ENCODE results near the gene GLS2.
"Not testable (repeated sequence)": the region's sequence is repeated elsewhere in the genome, so short reads cannot be mapped to it uniquely, and the experiment has no call there.

The GLS2 gene

DNA sequence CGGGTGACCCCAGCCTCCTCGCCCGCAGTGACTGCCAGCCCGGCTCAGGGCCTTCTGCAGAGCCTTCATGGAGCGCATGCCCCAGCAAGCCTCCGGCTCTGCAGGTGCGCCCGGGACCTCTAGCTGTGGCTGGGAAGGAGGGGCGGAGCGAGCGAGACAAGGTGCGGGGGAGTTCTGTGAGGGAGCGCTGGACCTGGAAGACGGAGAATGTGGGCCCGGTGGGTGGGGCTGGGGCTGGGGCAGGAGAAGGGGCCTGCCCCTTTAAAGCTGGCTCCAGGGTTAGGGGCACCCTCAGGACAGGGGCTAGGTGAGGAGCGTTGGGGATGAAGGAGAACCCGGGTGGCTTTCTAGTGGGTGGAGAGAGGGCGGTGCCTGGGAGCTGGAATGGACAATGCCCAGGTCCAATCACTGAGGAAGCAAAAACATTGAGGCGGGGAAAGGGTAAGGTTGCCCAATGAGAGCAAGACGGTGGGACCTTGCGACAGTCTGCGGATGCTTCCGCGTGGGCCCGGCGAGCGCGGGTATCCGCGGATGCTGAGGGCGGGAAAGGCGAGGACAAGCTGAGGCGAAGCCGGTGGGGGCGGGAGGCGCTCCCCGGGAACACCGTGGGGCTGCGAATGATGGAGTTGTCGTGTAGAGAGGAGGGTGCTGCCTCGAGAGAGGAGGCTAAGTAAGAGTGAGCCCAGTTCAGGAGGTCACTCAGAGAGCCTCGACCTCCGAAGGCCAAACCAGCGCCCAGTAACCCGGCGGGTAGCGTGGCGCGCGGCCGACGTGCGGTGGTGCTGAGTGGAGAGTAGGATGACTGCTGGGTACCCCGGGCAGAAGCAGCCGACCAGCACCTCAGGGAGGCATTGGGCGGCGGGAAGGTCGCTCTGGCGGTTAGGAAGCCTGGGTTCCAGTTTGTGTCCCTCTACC is at the start of gene GLS2:
Gene GLS2, minus strand, starts transcription at position 121 of the 915 bp plus-strand sequence. Its CDS starts 43 bp downstream, at position 78.
- no peak for DNase-seq (ENCODE audit: low read depth, low spot score)

DNA sequence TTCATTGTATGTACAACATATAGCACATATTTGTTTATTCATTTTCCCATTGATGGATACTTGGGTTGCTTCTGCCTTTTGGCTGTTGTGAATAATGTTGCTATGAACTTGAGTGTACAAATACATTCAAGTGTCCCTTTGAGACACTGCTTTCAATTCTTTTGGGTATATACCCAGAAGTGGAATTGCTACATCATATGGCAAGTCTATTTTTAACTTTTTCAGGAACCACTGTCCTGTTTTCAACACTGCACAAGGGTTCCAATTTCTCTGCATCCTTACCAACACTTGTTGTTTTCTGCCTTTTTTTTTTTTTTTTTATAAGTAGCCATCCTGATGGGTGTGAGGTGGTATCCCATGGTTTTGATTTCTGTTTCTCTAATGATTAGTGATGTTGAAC is 49.6 kb upstream of the GLS2 start:
- DNase-seq (ENCODE audit: low read depth, low spot score) = no peak

DNA sequence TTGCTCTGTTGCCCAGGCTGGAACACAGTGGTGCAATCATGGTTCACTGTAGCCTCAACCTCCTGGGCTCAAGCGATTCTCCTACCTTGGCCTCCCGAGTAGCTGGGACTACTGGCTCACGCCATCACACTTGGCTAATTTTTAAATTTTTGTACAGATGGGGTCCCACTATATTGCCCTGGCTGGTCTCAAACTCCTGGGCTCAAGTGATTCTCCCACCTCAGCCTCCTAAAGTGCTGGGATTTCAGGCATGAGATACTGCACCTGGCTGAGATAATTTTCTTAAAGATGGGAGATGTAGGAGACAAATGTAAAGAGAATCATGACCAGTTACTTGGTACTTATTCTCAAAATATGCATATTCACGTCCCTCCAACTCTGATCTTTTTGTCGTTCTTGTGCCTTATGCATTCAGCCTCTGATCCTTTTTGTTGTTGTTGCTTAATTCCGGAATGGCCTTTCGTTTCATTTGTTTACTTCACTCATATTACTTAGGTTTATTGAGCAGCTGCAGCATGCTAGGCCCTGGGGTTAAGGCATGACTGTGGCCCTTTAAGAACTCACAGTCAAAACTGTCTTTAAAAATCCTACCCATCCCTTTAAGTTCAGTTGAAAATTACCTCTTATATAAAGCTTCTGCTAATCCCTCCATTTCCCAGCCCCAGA is 42.6 kb upstream of the GLS2 start:
- DNase-seq (ENCODE audit: low read depth, low spot score) = no peak

DNA sequence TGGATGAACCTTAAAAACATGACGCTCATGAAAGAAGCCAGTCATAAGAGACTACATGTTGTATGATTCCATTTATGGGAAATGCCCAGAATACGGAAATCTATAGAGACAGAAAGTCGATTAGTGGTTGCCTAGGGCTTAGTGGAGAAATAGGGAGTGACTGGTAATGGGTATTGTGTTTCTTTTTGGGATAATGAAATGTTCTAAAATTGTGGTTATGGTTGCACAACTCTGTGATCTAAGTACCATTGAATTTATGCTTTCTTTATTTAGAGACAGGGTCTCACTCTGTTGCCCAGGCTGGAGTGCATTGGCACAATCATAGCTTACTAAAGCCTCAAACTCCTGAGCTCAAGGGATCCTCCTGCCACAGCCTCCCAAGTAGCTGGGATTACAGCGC is 41.7 kb upstream of the GLS2 start:
- DNase-seq (ENCODE audit: low read depth, low spot score) = no peak

DNA sequence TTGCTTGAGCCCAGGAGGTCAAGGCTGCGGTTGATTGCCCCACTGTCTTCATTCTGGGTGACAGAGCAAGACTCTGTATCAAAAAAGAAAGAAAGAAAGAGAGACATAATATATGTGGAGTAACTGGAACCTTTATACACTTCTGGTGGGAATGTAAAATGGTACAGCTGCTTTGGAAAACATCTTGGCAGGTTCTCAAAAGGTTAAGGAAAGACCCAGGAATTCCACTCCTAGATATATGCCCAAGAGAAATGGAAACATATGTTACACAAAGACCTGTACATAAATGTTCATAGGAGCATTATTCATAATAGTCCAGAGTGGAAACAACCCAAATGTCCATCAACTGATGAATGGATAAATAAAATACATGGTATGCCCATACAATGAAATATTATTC is 40.9 kb upstream of the GLS2 start:
- DNase-seq (ENCODE audit: low read depth, low spot score) = no peak

DNA sequence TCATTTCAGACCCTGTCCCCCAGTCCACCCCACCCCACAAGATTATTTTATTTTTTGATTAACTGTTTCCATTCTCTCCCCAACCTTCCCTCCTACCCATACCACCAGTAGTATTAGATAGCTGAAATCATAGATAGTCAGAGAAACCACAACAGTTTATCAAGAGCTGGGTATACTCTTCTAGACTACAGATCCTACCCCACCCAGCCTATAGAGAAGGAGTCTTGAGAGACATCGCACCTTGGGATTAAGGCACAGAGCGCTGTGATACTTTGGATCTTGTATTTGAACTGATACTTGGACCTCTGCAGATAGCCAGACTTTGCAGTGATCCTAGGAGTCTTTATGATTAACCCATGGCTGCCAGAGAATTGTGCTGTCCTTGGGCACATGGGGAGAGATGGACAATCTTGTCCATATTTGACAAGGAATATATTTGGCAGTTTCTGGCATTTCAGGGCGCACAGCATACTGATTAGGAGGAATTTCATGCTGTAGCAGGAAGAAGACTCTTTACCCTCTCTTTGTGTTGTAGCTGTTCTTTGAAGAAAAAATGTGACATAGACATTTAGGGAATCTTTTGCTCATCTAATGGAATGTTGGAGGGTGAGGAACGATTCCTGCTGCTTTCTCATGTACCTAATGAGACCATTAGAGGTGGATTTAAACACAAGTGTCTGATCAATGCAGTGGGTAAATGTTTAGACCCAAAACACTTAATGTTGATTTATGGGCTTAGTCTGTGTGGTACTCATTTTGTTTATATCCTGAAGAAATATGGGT is 34.6 kb upstream of the GLS2 start:
- no peak for DNase-seq (ENCODE audit: low read depth, low spot score)

DNA sequence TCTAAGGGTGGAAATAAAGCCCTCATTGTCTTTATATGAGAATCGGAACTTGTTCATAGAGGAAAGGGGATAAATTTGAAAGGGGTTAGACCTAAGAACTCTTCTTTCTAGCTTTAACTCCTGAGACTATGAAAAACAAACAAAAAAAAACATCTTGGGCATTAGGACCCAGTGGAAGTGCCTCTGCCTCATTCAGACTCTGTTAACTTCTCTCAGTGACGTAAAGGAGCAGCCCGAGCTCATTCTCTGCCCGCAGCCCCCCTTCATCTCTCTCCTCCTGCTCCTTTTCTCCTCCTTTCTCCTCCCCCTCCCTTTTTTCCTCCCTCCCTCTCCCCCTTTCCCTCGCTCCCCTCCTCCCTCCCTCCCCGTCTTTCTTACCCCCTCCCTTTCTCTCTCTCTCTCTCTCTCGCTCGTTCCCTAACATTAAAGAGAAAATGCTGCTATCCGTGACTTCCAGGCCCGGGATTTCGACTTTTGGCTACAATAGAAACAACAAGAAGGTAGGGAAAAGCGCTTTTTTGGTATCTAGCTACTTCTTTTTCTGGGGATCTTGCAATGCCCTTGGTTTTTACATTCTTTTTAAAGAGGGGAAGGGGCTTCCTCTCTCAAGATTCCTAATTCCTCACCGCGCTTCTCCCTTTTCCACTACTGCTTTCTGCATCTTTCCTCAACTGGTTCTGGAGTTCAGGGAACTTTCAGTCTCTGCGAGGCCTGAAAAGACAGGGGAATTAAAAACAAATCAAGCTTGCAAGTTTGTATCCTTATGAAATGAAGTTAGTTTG is 33.8 kb upstream of the GLS2 start, which contains the start of gene RBMS2:
Gene RBMS2, plus strand, starts transcription at position 231 of the 782 bp plus-strand sequence. Its CDS starts 204 bp downstream, at position 435.
- peak; percentile 75 for DNase-seq (ENCODE audit: low read depth, low spot score)

DNA sequence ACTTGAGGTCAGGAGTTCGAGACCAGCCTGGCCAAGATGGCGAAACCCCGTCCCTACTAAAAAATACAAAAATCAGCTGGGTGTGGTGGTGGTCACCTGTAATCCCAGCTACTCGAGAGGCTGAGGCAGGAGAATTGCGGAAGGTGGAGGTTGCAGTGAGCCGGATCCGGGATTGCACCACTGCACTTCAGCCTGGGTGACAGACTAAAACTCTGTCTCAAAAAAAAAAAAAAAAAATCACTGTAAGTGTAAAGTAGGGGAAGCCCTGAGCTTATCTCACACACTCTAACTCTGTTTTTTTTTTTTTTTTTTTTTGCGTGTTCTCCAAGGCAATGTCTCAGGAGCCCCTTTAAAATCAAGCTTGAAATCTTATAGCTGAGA is 33.2 kb upstream of the GLS2 start:
- no peak for DNase-seq (ENCODE audit: low read depth, low spot score)

DNA sequence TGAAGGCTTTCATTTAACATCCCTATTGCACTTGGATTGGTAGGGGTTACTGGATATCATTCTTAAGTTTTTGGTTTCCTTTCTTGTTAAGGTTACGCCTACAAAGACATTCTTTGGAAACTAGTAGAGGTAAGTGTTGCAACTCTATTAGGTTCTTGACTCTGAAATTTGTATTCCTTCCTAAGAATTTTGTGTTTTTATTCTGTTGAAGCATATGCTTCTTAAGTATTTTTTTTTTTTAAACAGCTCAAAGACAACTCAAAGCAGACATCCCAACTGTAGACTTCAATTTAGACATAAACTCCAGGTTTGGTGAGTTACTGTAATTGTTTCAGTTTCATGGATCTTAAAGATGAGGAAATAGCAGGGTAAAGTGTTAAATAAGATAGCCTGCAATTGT is 32.5 kb upstream of the GLS2 start:
- DNase-seq (ENCODE audit: low read depth, low spot score) = no peak

DNA sequence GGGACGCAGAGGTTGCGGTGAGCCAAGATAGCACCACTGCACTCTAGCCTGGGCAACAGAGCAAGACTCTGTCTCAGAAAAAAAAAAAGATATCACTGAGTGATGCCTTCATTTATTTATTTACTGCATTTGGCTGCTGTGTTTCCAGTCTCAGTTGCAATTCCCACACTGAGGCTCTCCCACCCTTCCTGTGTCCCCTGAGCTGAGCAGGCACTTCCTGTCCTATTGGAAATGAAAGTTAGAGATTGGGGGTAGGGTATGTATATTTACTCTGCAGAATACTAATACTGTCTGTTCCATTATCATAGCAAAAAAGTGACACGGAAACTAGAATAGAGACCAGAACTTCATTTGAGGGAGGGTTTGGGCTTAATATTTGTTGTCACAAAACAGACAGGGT is 32.1 kb upstream of the GLS2 start:
- DNase-seq (ENCODE audit: low read depth, low spot score) = no peak

DNA sequence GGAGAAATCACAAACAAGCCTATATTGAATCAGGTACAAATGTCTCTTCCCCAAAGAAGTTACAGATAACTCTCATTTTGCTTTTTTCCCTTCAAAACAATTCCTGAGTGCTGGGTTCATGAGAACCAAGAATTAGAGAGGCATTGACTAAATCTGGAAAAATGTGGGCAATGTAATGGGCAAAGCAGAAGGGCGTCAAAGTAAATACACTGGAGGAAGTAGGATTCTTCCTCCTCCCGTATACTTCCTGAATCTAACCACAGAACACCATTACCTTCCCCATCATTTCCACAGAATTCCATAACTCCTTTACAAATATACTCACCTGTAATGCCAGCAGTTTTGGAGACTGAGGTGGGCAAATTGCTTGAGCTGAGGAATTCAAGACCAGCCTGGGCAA is 30.6 kb upstream of the GLS2 start:
- no peak for DNase-seq (ENCODE audit: low read depth, low spot score)

DNA sequence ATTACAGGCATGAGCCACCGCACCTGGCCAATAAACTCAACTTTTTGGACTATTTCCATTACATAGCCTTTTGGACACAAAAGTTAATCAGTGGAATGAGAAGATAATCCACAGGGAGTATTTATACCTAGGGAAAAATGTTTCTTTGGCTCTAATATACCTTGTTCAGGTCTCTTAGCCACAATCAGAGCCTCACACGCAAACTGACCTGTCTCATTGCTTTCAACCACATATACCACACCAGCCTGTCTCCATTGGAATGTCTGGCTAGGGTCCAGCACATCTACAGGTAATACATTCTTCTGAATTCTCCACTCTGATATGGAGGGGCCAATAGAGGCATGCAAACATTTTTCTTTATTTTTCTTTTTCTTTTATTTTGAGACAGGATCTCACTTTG is 29.9 kb upstream of the GLS2 start:
- no peak for DNase-seq (ENCODE audit: low read depth, low spot score)

DNA sequence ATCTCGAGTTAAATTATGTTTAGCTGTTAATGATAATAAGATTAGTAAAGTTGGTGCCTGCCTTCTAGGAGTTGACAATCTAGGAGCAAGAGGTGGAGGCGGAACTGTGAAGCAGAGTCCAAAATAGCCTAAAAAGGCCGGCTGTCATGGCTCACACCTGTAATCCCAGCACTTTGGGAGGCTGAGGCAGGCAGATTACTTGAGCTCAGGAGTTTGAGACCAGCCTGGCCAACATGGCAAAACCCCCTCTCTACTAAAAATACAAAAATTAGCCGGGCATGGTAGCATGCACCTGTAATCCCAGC is 26.0 kb upstream of the GLS2 start:
- DNase-seq (ENCODE audit: low read depth, low spot score) = not testable (repeated sequence)

DNA sequence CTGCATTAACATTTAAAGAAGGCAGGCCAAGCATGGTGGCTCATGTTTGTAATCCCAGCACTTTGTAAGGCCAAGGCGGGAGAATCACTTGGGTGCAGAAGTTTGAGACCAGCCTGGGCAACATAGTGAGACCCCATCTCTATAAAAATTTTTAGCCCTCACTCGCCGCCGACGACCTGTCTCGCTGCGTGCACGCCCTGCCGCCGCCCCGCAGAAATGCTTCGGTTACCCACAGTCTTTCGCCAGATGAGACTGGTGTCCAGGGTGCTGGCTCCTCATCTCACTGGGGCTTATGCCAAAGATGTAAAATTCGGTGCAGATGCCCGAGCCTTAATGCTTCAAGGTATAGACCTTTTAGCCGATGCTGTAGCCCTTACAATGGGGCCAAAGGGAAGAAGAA is 22.8 kb upstream of the GLS2 start:
- no peak for DNase-seq (ENCODE audit: low read depth, low spot score)

DNA sequence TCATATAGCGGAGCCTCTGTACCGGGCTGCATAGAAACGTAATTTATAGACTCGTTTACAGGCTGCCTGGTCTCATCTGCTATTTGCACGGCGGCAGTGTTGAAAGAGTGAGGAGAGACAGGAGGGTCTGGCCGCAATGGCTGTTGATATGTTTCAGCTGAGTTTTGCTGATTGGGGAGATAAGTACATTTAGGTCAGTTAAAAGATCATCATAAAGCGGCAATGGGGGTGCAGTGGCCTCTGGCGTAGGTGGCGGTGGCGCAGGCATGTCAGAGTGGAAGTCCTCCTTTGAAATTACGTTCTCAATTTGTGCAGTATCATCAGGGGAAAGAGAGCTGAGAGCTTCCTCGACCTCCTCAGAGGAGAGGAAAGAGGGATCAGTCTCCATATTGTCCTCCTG is 11.9 kb upstream of the GLS2 start:
- not testable (repeated sequence) for DNase-seq (ENCODE audit: low read depth, low spot score)

DNA sequence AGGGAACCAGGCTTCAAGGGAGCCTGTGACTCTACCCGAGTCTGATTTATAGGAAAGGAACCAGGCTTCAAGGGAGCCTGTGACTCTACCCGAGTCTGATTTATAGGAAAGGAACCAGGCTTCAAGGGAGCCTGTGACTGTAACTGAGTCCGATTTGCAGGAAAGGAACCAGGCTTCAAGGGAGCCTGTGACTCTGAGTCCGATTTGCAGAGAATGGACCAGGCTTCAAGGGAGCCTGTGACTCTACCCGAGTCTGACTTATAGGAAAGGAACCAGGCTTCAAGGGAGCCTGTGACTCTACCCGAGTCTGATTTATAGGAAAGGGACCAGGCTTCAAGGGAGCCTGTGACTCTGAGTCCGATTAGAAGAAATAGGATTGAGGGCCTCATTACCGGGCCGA is 11.5 kb upstream of the GLS2 start:
- DNase-seq (ENCODE audit: low read depth, low spot score) = not testable (repeated sequence)

DNA sequence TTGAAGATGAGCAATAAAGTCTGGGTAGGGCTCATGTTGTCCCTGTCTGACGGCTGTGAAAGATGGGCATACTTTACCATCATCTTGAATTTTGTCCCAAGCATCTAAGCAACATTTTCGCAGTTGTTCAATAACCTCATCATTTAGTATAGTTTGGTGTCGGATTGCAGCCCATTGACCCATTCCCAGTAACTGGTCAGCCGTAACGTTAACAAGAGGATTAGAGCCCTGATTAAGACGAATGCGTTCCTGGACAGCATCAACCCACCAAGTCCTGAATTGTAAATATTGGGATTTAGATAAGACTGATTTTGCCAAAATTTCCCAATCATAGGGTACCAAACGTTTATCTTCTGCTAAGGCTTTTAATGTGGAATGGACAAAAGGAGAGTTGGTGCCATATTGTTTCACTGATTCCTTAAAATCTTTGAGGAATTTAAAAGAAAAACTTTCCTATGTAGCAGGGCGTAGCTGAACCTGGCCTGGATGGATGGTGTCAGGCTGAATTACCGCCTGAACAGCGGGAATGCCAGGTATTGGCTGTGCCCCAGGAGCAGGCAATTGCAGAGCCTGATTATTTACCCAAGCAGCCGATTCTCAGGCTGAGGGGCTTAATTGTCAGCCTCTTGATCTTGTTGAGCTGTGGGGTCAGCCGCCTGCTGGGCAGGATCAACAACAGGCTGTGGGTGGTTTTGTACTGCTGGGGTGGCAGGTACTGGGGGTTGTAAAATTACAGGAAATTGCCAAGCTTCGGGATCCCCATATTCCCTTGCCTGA is 10.4 kb upstream of the GLS2 start:
- not testable (repeated sequence) for DNase-seq (ENCODE audit: low read depth, low spot score)

DNA sequence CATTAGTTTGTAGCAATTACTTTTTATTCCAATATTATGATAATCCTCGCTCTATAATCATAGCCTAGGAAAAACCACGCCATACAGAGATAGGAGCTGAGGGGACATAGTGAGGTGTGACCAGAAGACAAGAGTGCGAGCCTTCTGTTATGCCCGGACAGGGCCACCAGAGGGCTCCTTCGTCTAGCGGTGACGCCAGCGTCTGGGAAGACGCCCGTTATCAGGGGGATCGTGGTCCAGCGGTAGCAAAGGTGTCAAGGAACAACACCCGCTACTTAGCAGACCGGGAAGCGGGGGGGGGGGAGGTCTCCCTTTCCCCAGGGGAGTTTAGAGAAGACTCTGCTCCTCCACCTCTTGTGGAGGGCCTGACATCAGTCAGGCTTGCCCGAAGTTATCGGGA is 8.7 kb upstream of the GLS2 start:
- DNase-seq (ENCODE audit: low read depth, low spot score) = not testable (repeated sequence)

DNA sequence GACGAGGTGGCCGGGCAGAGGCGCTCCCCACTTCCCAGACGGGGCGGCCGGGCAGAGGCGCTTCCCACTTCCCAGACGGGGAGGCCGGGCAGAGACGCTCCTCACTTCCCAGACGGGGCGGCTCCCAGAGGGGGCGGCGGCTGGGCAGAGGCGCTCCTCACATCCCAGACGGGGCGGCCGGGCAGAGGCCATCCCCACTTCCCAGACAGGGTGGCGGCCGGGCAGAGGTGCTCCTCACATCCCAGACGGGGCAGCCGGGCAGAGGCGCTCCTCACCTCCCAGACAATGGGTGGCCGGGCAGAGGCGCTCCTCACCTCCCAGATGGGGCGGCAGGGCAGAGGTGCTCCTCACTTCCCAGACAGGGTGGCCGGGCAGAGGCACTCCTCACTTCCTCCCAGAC is 6.5 kb upstream of the GLS2 start:
- not testable (repeated sequence) for DNase-seq (ENCODE audit: low read depth, low spot score)

DNA sequence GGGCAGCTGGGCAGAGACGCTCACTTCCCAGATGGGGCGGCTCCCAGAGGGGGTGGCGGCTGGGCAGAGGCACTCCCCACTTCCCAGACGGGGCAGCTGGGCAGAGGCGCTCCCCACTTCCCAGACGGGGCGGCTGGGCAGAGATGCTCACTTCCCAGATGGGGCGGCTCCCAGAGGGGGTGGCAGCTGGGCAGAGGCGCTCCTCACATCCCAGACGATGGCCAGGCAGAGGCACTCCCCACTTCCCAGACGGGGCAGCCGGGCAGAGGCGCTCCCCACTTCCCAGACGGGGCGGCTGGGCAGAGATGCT is 6.1 kb upstream of the GLS2 start:
- DNase-seq (ENCODE audit: low read depth, low spot score) = not testable (repeated sequence)

All from smooth muscle cell of the brain vasculature (primary cell).